Stomach smooth muscle (tissue), 2 donors: ENCODE results near the gene SLC51B.
A peak's percentile ranks its signal among the peaks of the same experiment; 100 is the strongest.

Experiments used
- H3K27ac ChIP-seq: one replicate; pipeline ENCODE4 v1.7.0; 2013; ENCODE audit warnings: mild to moderate bottlenecking, low read length, inconsistent platforms
- H3K27me3 ChIP-seq, 2 donors: one replicate each; pipeline ENCODE4 v1.7.0; 2013; ENCODE audit warnings: low read length in 2 of 2; ENCODE audit not compliant: insufficient read depth in 2 of 2, control insufficient read depth in 1 of 2
- H3K36me3 ChIP-seq, 2 donors: one replicate each; pipeline ENCODE4 v1.7.0; 2013; ENCODE audit warnings: low read length in 2 of 2; ENCODE audit not compliant: control insufficient read depth in 2 of 2, insufficient read depth in 2 of 2
- H3K4me1 ChIP-seq: one replicate; pipeline ENCODE4 v1.7.0; 2013; ENCODE audit warnings: low read length; ENCODE audit not compliant: control insufficient read depth, insufficient read depth
- H3K4me3 ChIP-seq, 2 donors: one replicate each; pipeline ENCODE4 v1.7.0; 2013; ENCODE audit warnings: low read length in 2 of 2
- H3K9ac ChIP-seq, 2 donors: one replicate each; pipeline ENCODE4 v1.7.0; 2013; ENCODE audit warnings: low read length in 2 of 2, mild to moderate bottlenecking in 1 of 2
- H3K9me3 ChIP-seq, 2 donors: one replicate each; pipeline ENCODE4 v1.7.0; 2013; ENCODE audit warnings: low read length in 2 of 2; ENCODE audit not compliant: control insufficient read depth in 2 of 2
- donor health status: healthy.
- donor health status: Pancreatic carcinoma.

SLC51B gene

GRCh38 chr15:65084500-65085206 lies 39.5 kb downstream of the SLC51B start:
- Histone ChIP-seq H3K27me3 (no peaks in the 10 kb centered on the region), H3K27ac (peak overlapping the region; percentile 18), H3K9ac (no peak overlapping the region), H3K4me1 (peaks cover 77% of the 10 kb centered on the region), H3K36me3 (no peaks in the 10 kb centered on the region), H3K9me3 (no peaks in the 10 kb centered on the region), H3K4me3 (no peak overlapping the region)

GRCh38 chr15:65085207-65085753 lies 40.1 kb downstream of the SLC51B start:
- no peaks in the 10 kb centered on the region for H3K36me3 ChIP-seq
- H3K4me3 ChIP-seq: no peak overlapping the region
- peak overlapping the region; percentile 99 for H3K27ac ChIP-seq
- H3K27me3 ChIP-seq: no peaks in the 10 kb centered on the region
- H3K9ac ChIP-seq: no peak overlapping the region
- peaks cover 78% of the 10 kb centered on the region for H3K4me1 ChIP-seq
- H3K9me3 ChIP-seq: no peaks in the 10 kb centered on the region

GRCh38 chr15:65085990-65086679 lies 40.9 kb downstream of the SLC51B start:
- Histone ChIP-seq H3K36me3 (no peaks in the 10 kb centered on the region), H3K4me1 (peaks cover 77% of the 10 kb centered on the region), H3K27me3 (no peaks in the 10 kb centered on the region), H3K9ac (peak overlapping the region in 1 of 2 donors; percentile 86), H3K9me3 (no peaks in the 10 kb centered on the region), H3K27ac (peak overlapping the region; percentile 99), H3K4me3 (no peak overlapping the region)

GRCh38 chr15:65086680-65087111 lies 41.5 kb downstream of the SLC51B start:
- no peaks in the 10 kb centered on the region for H3K27me3 ChIP-seq
- H3K4me1 ChIP-seq: peaks cover 76% of the 10 kb centered on the region
- H3K4me3 ChIP-seq: no peak overlapping the region
- no peaks in the 10 kb centered on the region for H3K9me3 ChIP-seq
- peak overlapping the region; percentile 62 to 86 for H3K9ac ChIP-seq
- no peaks in the 10 kb centered on the region for H3K36me3 ChIP-seq
- H3K27ac ChIP-seq: peak overlapping the region; percentile 99

GRCh38 chr15:65087411-65087810 lies 42.2 kb downstream of the SLC51B start:
- Histone ChIP-seq H3K36me3 (no peaks in the 10 kb centered on the region), H3K9ac (peak overlapping the region; percentile 62 to 86), H3K9me3 (no peaks in the 10 kb centered on the region), H3K4me3 (no peak overlapping the region), H3K27me3 (no peaks in the 10 kb centered on the region), H3K27ac (peak overlapping the region; percentile 99), H3K4me1 (peaks cover 79% of the 10 kb centered on the region)

GRCh38 chr15:65087873-65088642 lies 42.9 kb downstream of the SLC51B start:
- peak overlapping the region; percentile 62 to 86 for H3K9ac ChIP-seq
- no peaks in the 10 kb centered on the region for H3K9me3 ChIP-seq
- H3K4me3 ChIP-seq: peak overlapping the region in 1 of 2 donors; percentile 29
- H3K4me1 ChIP-seq: peaks cover 78% of the 10 kb centered on the region
- H3K27me3 ChIP-seq: no peaks in the 10 kb centered on the region
- peak overlapping the region; percentile 99 for H3K27ac ChIP-seq
- no peaks in the 10 kb centered on the region for H3K36me3 ChIP-seq

- Histone ChIP-seq H3K4me1 (peaks cover 76% of the 10 kb centered on the region), H3K4me3 (peak overlapping the region in 1 of 2 donors; percentile 29), H3K27ac (peak overlapping the region; percentile 99), H3K9ac (peak overlapping the region; percentile 62 to 86), H3K9me3 (no peaks in the 10 kb centered on the region), H3K36me3 (no peaks in the 10 kb centered on the region), H3K27me3 (no peaks in the 10 kb centered on the region)
Observed at GRCh38 chr15:65088643-65089021, 43.4 kb downstream of the SLC51B start.

- Histone ChIP-seq H3K36me3 (no peaks in the 10 kb centered on the region), H3K9ac (peak overlapping the region; percentile 47 to 62), H3K27ac (peak overlapping the region; percentile 99), H3K4me1 (peaks cover 75% of the 10 kb centered on the region), H3K4me3 (peak overlapping the region in 1 of 2 donors; percentile 29), H3K9me3 (no peaks in the 10 kb centered on the region), H3K27me3 (no peaks in the 10 kb centered on the region)
Observed at GRCh38 chr15:65089206-65089824, 44.1 kb downstream of the SLC51B start.

GRCh38 chr15:65091946-65092770 lies 47.0 kb downstream of the SLC51B start:
- Histone ChIP-seq H3K27me3 (no peaks in the 10 kb centered on the region), H3K27ac (no peak overlapping the region), H3K9me3 (no peaks in the 10 kb centered on the region), H3K4me3 (no peak overlapping the region), H3K9ac (no peak overlapping the region), H3K36me3 (peaks cover 0 to 1% of the 10 kb centered on the region in 2 donors), H3K4me1 (peaks cover 67% of the 10 kb centered on the region)
